Left renal cortex interstitium (tissue), 4 donors: ENCODE results near the gene MAX. TPM values are rescaled to one million over a fixed set of nuclear protein-coding genes. Genes with fewer than 3 reads are reported as not detected.
"Not testable (repeated sequence)": the region's sequence is repeated elsewhere in the genome, so short reads cannot be mapped to it uniquely, and the experiment has no call there.

ENCODE experiments used
- DNase-seq, 4 donors: peaks; one replicate each; pipeline ENCODE4 v3.0.0-alpha.2; 2013; ENCODE audit warnings: low read depth in 4 of 4, low spot score in 2 of 4, missing footprints in 1 of 4
- polyA plus RNA-seq, 4 donors: library from polyadenylated mRNA; unstranded; fragments of 120-200 nt; gene quantifications; one replicate each; pipeline ENCODE4 v1.2.1, GENCODE V29; 2013; ENCODE audit not compliant: insufficient read length in 4 of 4

Gene MAX
- polyA plus RNA-seq, 4 donors: 54.3 to 64.1 (median 58.7) TPM

- no peak for DNase-seq
Measured at GRCh38 chr14:65040666-65041433, 61.5 kb downstream of the MAX start.

- DNase-seq: no peak
Measured at GRCh38 chr14:65038966-65039365, 63.4 kb downstream of the MAX start.

- DNase-seq: no peak
Measured at GRCh38 chr14:65035049-65035448, 67.3 kb downstream of the MAX start.

GRCh38 chr14:65034021-65034420 is 68.3 kb downstream of the MAX start:
- no peak for DNase-seq

- DNase-seq: no peak
Measured at GRCh38 chr14:65033181-65033580, 69.1 kb downstream of the MAX start.

GRCh38 chr14:65032319-65032718 is 70.0 kb downstream of the MAX start:
- DNase-seq: no peak

- not testable (repeated sequence) for DNase-seq
Measured at GRCh38 chr14:65031321-65031720, 71.0 kb downstream of the MAX start.

GRCh38 chr14:65028937-65029336 is 73.4 kb downstream of the MAX start:
- DNase-seq: no peak

GRCh38 chr14:65027127-65027799 is 75.1 kb downstream of the MAX start:
- DNase-seq: no peak

GRCh38 chr14:65026526-65026925 is 75.8 kb downstream of the MAX start:
- no peak for DNase-seq

GRCh38 chr14:65025818-65026217 is 76.5 kb downstream of the MAX start:
- DNase-seq: no peak

Other genes starting within 250 kb of the MAX start
- 10 to 100 TPM; 13.1 to 19.2 (median 15.3) TPM for gene SPTB, start 222.6 kb downstream of the MAX start, polyA plus RNA-seq
- gene CHURC1, start 188.1 kb downstream of the MAX start, polyA plus RNA-seq: 10 to 100 TPM; 44.6 to 71.4 (median 59.2) TPM
- gene GPX2, start 159.8 kb downstream of the MAX start, polyA plus RNA-seq: 1 to 10 TPM in 3 of 4 donors, under 1 TPM in 1; 0.21 to 2.6 (median 1.7) TPM
- 10 to 100 TPM; 22.5 to 36.9 (median 24.9) TPM for gene RAB15, start 130.2 kb downstream of the MAX start, polyA plus RNA-seq
- 10 to 100 TPM; 28.5 to 38.5 (median 33.8) TPM for gene FNTB, start 115.6 kb downstream of the MAX start, polyA plus RNA-seq